GM12874 (cell line): ENCODE data around the gene GRAP2.

ENCODE experiments used
- TF ChIP-seq, protein P1 (sequence below): IDR thresholded peaks from 2 replicates; pipeline ENCODE4 v1.5.1; 2011; ENCODE audit warnings: low read depth, mild to moderate bottlenecking, control low read depth, low read length, moderate library complexity; ENCODE audit not compliant: insufficient read depth

GRAP2 gene

DNA sequence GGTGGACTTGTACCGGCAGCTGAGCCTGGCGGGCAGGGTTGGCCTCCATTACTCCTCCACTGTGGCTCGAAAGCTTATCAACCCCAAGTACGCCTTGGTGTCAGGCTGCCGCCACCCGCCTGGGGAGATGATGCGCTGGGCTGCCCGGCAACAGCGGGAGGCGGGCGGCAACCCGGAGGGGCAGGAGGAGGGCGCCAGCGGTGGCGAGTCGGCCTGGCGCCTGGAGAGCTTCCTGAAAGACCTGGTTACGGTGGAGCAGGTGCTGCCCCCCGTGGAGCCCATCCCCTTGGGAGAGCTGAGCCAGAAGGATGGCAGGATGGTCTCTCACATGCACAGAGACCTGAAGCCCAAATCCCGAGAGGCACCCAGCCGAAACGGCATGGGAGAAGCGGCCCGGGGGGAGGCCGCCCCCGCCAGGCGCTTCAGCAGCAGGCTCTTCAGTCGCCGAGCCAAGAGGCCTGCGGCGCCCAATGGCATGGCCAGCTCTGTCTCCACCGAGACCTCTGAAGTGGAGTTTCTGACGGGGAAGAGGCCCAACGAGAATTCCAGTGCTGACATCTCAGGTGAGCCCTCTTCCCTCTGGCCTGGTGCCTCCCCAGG is 120.6 kb downstream of the GRAP2 start:
- TF ChIP-seq, protein P1, sequence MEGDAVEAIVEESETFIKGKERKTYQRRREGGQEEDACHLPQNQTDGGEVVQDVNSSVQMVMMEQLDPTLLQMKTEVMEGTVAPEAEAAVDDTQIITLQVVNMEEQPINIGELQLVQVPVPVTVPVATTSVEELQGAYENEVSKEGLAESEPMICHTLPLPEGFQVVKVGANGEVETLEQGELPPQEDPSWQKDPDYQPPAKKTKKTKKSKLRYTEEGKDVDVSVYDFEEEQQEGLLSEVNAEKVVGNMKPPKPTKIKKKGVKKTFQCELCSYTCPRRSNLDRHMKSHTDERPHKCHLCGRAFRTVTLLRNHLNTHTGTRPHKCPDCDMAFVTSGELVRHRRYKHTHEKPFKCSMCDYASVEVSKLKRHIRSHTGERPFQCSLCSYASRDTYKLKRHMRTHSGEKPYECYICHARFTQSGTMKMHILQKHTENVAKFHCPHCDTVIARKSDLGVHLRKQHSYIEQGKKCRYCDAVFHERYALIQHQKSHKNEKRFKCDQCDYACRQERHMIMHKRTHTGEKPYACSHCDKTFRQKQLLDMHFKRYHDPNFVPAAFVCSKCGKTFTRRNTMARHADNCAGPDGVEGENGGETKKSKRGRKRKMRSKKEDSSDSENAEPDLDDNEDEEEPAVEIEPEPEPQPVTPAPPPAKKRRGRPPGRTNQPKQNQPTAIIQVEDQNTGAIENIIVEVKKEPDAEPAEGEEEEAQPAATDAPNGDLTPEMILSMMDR: no peak

DNA sequence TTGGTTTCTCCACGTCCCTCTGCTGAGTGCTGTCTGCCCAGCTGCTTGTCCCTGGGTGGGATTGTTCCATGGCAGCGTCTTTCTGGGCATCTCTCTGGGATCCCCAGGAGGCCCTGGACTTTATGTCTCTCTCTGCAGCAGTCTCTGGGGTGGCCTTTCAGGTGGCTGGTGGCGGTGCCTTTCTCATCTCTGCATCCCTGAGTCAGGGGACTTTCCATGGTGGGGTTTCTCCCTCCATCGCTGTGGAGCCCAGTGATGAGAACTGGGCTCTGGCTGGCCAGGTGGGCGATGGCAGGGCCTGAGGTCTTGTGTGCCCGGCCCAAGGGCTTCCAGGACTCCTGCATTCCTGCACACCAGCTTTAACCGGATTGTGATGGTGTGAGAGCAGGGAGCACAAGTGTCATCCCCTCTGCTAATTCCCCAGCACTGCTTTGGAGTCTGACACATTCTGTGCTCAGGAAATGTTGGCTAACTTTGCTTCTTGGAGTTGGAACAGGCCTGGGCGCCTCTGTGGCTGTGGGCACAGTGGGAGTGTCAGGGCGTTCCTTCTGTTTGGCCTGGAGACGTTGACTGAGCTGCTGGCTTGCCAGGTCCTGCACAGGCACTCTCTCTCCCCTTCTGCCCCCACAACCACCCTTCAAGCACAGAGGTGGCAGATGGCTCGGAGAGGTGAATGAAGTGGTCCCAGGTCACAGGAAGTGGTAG is 121.8 kb downstream of the GRAP2 start:
- TF ChIP-seq, protein P1: no peak
